HG03442 (cell line): Measurements from ENCODE around the gene CKMT1A.
"Not testable (repeated sequence)": the region's sequence is repeated elsewhere in the genome, so short reads cannot be mapped to it uniquely, and the experiment has no call there.

Experiments used
- ATAC-seq: cut with Tn5 transposase; IDR thresholded peaks from one replicate; pipeline ENCODE4 v1.9.1; 2021; ENCODE audit warnings: mild to moderate bottlenecking, moderate library complexity; ENCODE audit not compliant: unreplicated experiment

The CKMT1A gene

GRCh38 chr15:43693148-43694022, at the start of gene CKMT1A:
Gene CKMT1A, plus strand, starts transcription at chr15:43693859. Its CDS starts 192 bp downstream, at chr15:43694051.
- ATAC-seq, result not testable (repeated sequence)

GRCh38 chr15:43648649-43649429, 44.8 kb upstream of the CKMT1A start, which contains the start of gene CATSPER2:
Gene CATSPER2, minus strand, starts transcription at chr15:43648844. Its CDS starts 783 bp downstream, at chr15:43648061.
- ATAC-seq, result no peak

GRCh38 chr15:43649430-43649926, 44.2 kb upstream of the CKMT1A start:
- ATAC-seq, result not testable (repeated sequence)

DNA sequence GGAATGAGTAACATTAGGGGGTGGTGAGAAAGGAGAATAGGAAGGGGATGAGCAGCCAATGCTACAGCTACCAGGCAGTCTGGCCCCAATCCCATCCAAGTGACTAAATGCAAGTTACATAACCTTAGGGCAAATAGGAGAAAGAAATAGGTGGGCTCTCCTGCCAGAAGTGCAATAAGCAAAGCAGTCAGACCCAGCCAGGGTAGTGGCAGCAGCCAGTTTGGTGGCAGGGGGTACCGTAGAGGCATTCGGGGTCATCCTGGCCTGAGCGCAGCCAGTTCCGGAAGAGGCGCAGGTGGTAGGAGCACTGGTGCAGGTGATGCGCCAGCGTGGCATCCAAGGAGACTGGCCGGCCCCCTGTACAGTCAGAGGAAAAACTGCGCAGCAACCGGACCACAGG, 33.9 kb upstream of the CKMT1A start:
- ATAC-seq, result not testable (repeated sequence)

DNA sequence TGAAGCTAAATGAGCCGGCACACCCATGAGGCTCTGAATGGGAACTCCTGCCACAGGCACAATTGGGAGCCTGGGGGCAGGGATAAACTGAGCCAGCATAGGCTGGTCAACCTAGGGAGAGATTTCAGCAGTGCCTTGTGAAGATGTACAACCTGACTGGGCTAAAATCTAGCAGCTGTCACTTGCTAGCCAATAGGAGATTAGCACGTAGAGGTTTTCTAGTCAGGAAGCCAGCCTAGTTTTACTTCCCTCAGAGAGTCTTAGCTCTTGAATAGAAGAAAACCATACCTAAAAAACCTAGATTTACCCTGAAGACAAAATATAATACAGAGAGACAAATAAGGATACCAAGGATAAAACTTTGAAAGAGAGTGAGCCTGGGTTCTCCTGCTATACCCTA, 31.4 kb upstream of the CKMT1A start:
- ATAC-seq, result not testable (repeated sequence)

GRCh38 chr15:43663333-43663732, 30.3 kb upstream of the CKMT1A start:
- not testable (repeated sequence) for ATAC-seq

DNA sequence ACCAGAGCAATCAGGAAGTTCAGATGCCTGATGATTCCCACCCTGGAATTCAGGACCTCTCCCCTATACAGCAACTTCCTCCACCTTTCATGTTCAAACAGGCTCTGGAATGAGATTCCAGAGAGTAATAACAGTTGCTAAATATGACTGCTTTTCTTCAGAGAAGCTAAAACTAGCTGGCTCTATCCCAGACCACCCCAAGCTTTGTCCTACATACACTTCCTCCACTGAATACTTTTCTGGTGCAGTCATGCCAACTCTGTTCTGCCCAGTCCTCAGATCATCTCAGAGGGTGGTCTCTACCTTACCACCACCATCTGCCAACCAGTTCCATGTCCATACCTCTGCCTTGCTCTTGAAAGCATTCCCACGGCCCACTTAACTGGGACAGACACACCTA, 27.5 kb upstream of the CKMT1A start:
- ATAC-seq, result not testable (repeated sequence)

DNA sequence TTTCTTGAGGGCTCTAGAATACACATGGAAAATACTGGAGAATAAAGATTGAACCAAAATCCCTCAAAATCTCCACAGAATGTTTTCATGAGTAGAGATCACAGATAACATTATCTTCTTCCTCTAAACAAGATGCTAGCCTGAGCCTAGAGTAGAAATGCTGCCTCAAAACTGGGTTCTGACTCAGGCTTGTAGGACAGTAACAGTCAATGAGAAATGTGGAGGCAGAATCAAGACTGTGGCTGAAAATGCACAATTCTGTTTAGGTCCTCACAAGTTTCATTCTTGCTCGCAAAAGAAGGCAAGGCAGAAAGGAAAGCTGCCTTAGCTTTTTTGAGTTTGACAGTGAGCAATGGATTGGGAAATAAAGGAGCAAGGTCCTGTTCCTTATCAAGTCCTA, 19.5 kb upstream of the CKMT1A start:
- not testable (repeated sequence) for ATAC-seq

DNA sequence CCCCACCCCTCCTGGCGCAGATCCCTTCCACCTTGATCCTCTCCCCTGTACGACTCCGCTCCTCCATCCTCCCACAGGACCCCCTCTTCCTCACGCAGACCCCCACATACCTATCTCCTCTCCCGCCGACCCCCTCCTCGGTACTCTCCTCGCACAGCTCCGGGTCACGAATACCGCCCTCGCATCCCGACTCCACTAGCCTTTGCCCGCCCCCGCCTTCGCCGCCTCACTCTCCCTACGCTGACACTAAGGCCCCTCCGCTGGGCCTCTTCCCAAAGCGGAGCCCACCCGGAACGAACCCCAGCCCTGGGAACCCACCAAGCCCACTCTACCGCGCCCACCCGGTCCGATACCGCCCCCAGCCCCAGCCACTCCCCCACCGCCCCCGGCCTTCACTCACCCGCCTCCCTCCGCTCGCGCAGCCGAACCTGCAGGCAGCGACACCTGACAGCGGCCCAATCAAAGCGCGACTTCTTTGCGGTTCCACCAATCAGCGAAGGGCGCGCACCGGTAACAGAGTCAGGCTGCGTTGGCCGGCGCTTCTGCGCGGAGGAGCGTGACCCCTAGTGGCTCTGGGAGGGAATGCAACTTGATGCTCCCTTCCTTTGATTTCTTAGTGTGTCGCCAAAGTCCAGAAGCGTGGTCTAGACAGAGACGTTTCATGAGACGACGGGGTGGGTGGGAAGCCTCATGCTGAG, 3.9 kb upstream of the CKMT1A start:
- peak; percentile 96 for ATAC-seq

DNA sequence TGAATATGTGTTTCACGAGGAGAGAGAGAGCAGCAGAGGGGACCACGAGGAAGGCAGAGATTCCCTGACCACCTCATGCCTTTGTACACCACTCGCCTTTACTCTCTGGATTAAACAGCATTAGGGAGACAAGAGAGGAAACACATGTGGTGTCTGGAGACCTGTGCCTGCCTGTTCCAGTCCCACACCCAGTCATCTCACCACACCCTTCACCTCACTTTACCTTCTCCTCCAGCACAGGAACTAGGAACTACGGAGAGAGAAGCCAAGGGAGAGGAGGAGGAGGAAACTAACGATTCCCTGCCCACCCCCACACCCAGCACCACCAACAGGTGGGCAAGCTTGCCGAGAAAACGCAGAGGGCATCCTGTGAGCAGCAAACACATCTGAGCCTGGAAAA, 980 bp upstream of the CKMT1A start:
- not testable (repeated sequence) for ATAC-seq

- no peak for ATAC-seq
Observed at GRCh38 chr15:43702174-43702573, 8.5 kb downstream of the CKMT1A start.

GRCh38 chr15:43702701-43703424, 9.2 kb downstream of the CKMT1A start:
- no peak for ATAC-seq

- ATAC-seq, result not testable (repeated sequence)
Observed at GRCh38 chr15:43710431-43711131, 16.9 kb downstream of the CKMT1A start.

DNA sequence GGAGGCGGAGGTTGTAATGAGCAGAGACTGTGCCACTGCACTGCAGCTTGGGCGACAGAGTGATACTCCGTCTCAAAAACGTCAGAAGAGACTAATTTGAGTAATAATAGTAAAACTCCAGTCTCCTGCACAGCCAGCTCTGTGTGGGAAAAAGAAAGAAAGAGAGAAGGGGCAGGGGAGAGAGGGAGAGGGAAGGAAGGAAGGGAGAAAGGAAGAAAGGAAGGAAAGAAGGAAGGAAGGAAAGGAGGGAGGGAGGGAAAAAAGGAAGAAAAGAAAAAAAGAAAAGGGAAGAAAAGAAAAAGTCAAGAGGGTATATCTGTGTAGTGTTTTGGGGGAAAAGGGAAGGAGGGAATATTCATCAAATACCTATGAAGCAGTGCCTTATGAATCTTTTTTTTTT, 29.5 kb downstream of the CKMT1A start:
- no peak for ATAC-seq

DNA sequence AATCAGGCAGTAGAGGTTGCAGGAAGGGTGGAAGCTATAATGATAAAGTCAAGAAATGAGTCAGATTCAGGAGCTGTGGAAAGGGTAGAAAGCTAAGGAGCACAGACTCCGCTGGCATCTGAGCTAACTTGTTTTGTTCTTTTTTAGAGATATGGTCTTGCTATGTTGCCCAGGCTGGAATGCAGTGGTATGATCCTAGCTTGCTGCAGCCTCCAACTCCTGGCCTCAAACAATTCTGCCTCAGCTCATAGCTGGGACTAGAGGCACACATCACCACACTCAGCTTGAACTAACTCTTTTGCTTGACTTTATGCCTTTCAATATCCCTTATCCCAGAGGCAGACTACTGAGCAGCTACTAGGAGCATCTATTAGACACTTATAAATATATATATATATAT, 32.6 kb downstream of the CKMT1A start:
- ATAC-seq, result not testable (repeated sequence)

DNA sequence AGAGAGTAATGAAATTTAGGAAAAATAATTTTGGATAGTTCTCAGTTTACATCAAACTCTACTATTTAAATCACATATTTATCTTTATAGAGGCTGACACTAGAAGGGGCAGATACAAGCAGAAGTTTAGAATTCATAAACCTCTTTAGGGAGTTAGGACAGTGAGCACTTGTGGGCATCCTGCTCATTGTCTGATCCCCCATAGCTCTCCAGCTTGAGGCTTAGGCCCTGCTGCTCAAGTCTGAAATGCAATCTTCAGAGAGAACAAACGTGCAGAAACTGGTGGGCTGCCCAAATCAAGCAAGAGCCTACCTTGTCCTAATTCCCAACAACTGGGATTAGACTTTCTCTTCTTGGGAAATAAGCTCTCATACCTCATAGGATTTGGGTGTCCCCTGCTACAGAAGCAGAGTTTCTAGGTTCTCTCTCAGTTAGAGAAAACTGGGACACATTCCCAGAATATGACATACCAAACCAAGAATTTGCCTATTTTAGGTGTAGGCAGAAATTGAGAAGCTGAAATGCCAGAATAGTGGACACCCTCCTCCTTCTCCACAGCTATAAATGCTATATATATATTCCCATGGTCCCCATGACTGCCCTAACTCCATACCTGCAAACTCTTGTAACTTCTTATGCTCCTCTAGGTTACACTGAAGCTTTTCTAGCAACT, 34.5 kb downstream of the CKMT1A start:
- not testable (repeated sequence) for ATAC-seq

DNA sequence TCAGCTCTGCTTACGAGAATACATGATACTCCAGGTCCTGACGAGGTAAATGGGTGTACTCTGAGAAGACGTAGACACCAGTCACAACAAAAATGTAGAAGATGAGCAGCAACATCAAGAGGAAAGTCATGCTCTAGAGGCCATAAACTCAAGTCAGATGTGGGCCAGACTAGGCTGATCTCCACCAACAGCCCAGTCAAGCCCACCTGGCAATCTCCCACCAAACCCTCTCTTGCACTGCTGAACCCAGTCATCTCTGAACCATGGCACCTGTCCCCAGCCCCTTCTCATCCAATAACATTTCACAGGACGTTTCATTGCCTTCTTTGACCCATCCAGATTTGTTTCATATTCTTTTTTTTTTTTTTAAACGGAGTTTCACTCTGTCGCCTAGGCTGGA, 41.8 kb downstream of the CKMT1A start:
- peak; percentile 36 for ATAC-seq

DNA sequence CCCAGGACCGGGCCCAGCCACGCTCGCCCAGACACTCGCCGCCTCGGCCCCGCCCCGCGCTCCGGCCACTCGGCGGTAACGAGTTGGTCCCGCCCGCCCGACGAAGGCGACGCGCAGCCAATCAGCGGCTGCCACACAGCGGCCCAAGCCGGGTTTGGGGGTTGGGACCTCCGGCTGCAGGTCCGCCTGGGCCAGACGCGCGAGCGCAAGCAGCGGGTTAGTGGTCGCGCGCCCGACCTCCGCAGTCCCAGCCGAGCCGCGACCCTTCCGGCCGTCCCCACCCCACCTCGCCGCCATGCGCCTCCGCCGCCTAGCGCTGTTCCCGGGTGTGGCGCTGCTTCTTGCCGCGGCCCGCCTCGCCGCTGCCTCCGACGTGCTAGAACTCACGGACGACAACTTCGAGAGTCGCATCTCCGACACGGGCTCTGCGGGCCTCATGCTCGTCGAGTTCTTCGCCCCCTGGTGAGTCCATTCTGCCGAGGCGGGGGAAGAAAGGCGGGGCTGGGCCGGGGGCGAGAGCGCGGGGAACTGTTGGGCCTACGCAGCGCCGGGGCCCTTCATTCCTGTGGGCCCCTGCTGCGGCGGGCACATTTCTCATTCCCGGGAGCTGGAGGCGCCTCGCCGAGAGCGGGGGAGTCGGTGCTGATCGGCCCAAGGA, 52.7 kb downstream of the CKMT1A start, which contains the start of gene PDIA3:
Gene PDIA3 (plus strand): TSS at position 194 of the 658 bp plus-strand sequence. CDS start 102 bp downstream, at position 296.
- ATAC-seq, result peak; percentile 76
